Activated T-helper 9 cell treated with anti-CD3 and anti-CD28 coated beads, Interleukin-2, amount 50 U/mL, for 16 hours (primary cell): Measurements from ENCODE around the gene MECR.
A peak's percentile ranks its signal among the peaks of the same experiment; 100 is the strongest.

ENCODE experiments used
- DNase-seq: peaks from one replicate; pipeline ENCODE4 v3.0.0-alpha.2; 2020; ENCODE audit warnings: low read depth

MECR gene

DNA sequence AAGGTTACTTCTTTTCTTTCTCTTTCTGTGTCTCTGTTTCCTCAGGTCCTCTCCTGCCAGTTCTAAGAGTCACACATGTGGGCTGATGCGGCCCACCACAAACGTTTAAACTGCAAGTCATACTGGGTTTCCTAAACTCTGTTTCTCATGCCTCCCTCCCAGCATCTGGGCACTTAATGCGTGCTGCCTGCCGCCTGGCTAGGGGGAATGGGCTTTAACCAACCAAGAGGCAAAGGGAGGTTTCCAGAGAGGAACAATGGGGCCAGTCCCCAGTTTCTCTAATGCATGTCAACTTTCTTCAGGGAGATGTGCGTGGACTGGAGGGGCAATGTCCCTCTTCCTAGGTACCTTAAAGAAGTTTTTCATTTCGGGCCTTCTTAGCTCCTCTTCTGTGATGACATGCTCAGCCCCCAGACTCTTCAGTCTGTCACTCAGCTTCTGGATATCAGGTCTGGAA, 29.1 kb downstream of the MECR start:
- DNase-seq: no peak

DNA sequence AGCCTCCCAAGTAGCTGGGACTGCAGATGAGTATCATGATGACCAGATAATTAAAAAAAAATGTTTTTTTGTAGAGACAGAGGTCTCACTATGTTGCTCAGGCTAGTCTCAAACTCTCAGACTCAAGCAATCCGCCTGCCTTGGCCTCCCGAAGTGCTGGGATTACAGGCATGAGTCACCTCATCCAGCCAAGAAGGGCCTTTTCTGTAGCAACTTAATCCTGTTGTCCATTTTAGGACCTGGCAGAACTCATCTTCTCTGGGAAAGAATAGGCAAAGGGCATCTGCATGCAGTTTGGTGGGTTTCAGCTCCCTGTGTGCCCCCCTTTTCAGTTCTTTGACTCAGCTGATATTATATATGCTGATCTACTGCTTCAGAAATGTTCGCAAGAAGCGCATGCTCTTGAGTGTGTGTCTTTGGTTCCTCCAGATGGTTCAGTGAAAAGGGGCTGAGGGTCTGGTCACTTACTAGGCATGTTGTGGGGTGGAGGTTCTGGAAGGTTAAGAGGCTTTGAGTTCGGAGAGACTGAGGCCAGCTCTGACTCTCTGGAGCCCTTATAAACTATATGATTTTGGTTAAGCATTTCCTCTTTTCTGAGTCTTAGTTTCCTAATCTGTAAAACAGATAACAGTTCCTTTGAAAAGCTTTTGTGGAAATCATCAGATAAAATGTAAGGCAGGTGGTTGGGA, 29.7 kb downstream of the MECR start:
- no peak for DNase-seq

DNA sequence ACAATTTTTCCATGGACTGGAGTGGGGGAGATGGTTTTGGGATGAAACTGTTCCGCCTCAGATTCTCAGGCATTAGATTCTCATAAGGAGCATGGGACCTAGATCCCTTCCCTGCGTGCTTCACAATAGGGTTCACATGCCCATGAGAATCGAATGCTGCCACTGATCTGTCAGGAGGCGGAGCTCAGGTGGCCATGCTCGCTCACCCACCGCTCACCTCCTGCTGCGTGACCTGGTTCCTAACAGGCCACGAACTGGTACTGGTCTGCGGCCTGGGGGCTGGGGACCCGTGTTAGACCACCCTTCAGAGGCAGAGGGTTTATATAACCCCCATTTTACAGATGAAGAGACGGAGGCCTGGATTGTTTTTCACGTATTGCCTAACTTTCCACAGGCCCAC, 32.7 kb downstream of the MECR start:
- DNase-seq: no peak

DNA sequence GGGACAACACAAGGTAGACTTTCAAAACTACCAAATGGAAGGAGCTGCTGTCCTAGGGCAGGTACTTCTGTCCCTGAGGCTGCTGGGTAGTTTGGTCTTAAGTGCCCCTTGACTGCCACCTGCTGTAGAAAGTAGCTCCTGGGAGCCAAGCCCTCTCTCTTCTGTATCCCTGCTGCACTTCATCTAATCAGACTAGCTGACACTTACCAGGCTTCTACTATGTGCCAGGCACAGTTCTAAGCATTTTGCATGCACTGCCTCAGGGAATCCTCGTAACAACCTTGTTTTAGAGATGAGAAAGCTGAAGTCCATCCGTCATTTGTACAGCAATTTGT, 33.2 kb downstream of the MECR start:
- no peak for DNase-seq

DNA sequence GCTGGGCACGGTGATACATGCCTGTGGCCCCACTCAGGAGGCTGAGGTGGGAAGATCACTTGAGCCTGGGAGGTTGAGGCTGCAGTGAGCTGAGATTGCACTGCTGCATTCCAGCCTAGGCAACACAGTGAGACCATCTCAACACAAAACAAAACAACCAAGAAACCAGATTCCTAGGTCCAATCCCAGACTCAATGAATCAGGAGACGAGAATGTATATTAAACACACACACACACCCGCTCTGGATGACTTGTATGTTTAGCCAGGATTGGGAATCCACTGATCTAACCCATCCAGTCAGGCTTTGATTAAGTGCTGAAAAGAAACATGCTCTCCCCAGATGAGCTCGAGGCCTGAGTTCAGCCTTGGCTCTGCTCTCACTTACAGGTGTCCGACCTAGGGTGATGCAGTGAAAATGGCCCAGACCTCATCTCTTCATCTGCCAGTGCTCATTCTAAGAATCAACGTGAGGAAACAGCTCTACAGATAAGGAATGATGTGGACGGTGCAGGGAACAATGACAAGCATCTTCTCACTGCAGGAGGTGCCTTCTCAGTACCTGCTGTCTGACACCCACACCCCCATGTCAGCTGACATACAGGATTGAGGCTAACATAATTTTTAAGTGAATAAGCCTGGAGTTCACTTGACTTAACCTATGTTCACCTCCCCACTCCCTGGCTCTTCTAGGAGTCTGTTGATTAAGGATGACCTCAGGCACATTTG, 33.7 kb downstream of the MECR start:
- DNase-seq: no peak

DNA sequence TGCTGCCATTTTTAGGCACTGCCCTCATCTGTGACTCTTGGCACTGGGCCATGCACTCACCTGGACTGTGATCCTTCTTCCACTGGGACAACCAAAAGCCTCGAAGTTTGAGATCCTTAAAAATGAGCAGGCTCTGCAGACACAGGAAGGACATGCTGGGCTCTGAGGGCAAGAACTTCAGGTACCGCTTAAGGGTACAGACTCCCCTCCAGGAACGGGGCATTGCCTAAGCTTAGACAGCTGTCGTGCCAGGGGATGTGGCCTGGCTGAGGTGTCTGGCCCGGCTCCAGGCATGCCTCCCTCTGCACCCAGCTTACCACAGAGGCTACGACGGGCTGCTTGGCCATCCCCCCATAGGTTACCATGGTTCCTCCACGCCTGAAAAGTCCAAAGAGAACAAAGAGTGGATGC, 34.8 kb downstream of the MECR start:
- no peak for DNase-seq

DNA sequence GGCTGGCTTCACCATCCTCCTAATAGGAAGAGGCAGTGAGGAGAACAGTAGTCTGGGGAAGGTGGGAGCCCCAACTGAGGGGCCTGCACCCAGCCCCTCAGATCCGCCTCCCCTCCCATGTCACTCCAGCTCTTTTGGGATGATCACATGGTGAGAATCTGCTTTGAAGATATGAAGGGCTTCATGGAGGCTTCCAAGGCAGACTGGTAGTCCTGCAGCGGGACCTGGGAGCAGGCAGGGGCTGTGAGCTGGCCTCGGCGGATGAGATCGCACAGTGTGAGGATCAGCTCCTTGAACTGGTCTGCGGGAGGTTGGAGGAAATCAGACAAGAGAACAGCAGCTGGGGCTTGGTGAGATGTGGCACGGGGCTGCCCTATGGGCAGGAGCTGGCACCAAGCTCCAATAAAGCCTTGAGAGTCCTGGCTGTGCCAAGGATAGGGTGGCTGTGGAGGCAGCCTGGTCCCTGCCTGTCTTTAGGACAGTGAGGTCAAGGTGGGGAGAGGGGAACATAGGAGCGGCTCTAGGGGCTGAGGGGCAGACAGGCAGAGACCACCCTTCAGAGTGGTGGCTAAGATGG, 36.8 kb downstream of the MECR start:
- no peak for DNase-seq

DNA sequence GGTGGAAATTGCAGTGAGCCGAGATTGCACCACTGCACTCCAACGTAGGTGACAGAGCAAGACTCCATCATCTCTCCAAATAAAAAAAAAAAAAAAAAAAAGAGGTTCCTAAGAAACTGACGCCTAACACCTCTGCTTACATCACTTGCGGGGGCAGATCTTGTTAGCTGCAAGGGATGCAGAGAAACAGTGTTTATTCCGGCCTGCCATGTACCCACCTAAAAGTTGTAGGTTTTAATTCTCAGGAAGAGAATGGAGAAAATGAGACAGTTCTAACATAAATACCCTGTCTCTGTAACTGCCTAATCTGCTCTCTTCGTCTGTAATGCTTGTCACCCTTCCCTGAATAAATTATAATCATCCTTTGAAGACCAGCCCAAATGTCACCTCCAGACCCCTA, 40.0 kb downstream of the MECR start:
- no peak for DNase-seq

DNA sequence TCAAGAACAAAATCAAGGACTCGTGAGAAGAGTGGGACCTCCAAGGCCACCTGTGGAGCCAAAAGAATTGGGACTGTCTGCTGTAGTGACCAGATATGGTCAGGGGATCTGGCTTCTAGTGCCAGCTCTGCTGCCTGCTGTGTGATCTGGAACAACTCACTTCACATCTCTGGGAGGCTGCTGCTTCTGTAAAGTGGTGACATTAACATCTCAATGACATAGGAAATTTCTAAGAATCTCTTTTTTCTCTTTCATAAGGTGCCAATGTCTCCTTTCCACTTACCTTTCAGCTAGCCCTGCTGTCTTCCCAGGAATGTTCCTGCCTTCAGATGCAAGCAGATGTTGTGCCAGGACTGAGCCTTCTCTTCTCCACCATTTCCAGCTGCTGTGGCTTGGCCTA, 44.0 kb downstream of the MECR start:
- DNase-seq: no peak

DNA sequence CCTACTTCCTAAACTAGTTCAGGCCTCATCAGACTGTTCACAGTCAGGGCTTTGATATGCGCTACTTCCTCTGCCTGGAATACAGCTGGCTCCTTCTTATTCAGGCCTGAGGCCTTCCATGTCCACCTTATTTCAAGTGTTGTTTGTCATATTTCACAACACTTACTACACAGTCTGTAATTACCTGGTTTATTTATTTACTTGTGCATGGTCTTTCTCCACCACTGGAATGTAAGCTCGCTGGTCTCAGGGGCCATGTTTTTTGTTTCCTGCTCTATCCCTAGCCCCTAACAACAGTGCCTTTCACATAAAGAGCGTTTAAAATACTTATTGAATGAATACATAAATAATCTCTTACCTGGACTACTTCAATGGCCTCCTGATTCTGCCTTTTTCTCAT, 44.5 kb downstream of the MECR start:
- DNase-seq: no peak

DNA sequence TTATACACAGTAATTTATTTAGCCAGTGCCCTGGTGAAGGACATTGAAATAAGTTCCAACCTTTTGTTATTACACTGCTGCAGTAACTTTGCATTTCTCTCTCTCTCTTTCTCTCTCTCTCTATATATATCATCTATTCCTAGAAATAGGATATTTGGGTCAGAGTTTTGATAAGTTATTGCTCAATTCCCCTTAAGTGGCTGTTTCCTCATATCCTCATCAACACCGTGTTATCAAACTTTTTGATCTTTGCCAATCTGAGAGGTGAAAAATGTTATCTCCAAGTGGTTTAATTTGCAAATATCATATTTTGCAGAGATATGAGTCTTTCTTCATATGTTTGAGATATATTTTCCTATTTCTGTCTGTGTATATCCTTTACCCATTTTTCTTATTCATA, 47.4 kb downstream of the MECR start:
- DNase-seq: no peak

DNA sequence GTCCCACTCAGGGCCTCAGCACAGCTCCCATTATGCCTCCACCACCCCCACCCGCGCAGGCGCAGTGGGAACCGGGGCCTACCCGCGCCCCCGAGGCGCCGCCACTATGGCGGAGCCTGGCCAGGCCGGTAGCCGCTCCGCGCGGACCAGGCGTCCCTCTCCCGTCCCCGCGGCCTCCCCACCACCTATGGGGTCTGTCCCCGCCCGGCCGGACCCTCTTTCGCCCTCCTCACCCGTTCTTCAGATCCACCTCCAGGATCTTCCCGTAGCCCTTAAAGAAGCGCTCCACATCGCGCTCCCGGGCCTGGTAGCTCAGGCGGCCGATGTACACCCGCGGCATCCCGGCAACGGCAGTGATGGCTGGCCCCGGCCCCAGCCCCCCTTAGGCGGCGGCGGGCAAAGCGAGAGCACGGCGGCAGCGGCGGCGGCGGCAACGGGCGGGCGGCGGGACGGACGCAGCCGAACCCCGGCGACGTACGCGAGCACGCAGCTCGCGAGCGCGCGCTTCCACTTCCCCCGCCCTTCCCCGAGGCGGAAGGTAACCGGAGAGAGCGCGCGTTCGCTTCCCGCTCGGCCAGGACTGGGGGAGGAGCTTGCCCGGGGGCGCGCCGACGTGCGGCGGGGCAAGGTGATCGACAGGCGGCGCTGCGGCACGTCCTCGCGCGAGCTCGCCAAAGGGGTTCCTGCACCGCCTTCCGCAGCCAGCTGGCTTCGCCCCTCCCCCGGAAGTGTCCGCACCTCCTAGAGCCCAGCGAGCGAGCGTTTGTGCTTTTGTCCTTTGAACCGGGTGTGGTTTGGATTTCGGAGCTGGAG, 49.1 kb downstream of the MECR start, which contains the start of gene SRSF4:
Gene SRSF4 (minus strand): TSS at position 488 of the 813 bp plus-strand sequence. CDS start 148 bp downstream, at position 340.
- peak; percentile 99 for DNase-seq

DNA sequence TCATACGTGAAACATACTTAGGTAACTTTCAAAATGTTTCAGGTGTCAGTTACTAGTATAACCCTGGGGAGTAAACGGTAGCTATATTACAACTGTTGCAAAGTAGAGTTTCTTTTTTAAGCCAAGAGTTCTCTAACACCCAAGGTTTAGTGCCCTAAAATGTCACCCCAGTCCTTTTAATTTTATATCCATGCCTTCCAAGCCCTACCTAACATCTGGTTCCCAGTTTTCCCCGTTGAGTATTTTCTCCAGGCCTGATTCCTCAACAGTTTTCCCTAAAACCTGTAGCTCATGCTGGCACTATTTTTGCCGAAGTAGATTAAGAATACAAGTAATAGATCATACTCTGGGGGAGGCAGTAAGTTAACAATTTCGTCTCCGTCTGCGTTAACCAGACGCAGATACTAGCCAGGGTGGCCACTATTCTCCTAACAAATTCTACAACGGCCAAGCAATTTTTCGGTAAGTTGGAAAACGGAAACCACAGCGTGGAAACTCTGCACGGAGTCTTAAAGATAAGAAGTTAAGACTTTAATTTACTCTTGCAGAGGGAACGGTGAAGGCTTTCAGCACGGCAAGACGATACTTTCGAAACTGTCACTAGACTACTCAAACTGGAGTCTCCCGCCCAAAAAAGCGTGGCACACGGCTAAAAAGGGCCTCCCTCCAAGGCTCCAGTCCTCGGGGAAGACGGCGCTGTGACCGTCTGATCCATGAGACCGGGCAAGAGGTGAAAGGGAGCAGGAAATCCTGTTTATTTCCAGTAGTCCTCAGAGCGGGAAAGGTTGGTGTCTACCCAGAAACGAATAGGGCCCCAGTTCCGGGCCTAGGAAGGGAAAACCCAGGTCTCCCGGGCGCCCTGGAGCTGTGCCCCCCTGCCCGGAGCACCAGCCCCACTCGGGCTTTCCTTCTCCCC, 50.0 kb downstream of the MECR start:
- peak; percentile 4 for DNase-seq

DNA sequence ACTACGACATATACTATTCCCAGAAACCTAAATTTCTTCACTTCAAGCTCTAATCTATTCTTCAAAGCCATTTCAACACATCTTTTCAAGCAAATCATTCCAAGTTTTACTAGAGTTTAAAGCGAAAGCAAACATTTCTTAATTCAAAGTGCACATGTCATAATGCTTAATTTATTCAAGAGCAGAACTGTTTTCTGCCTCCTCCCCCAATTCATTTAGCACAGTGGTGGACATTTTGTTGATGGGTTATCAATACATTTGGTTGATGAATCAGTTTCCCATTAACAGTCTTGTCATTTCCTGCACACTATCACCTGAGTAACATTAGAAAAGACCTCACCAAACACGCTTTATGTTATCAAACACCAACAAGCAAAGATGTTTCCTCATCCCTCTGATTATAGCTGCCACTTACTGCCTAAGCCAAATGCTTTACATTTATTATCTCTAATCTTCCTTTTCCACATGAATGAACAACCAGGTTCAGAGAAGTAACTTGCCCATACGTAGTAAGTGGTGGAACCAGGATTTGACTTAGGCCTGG, 51.0 kb downstream of the MECR start:
- DNase-seq: no peak

DNA sequence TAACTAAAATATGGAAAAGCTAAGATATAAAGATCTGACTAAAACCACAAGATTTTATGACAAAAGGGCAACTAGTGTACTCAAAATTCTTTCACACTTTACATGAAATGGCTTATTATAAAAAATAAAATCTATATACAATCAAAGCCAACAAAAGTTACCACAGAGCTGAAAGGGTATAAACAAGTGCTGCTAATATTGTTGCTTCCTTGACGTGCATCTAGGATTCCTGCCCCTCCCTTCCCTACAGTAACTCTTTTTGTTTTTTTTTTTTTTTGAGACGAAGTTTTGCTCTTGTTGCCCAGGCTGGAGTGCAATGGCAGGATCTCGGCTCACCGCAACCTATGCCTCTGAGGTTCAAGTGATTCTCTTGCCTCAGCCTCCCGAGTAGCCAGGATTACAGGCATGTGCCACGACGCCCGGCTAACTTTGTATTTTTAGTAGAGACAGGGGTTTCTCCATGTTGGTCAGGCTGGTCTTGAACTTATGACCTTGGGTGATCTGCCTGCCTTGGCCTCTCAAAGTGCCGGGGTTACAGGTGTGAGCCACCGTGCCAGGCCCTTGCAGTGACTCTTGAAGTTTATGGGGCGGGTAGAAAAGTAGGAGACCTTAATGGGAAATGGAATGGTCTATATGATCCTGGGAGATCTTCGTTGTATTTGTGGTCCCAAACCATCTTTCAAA, 53.6 kb downstream of the MECR start:
- no peak for DNase-seq

DNA sequence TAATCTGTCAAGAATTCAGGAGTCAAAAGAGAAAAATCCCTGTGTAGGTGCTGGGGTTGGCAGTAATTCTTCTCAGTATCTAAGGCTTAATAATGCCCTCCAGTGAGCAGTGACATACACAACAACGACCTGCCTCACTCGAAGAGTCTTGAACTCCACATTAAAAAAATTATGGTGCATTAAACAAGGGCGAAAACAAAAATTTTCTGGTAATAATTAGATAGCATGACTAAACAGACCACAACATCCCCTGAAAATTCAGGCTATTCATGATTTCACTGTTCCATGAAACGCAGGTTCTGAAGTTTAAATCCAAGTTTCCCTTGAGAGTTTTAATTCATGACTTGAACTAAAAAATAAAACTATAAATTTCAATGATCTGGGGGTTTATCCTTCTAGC, 54.2 kb downstream of the MECR start:
- no peak for DNase-seq

DNA sequence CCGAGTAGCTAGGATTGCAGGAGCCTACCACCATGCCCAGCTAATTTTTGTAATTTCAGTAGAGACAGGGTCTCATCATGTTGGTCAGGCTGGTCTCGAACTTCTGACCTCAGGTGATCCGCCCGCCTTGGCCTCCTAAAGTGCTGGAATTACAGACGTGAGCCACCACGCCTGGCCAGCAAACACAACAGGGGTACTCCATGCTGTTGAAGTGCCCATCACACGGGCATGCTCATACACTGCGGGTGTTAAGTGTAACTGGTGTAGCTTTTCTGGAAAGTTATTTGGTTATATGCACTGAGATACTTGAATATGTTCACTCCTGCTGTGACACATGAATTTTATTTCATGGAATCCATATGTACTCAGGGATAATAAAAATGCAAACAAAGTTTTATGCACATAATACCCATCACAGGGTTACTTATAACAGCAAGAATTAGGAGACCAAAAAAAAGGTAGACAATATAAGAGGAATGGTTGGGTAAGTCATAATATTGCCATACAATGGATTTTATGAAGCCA, 58.3 kb downstream of the MECR start:
- DNase-seq: no peak

DNA sequence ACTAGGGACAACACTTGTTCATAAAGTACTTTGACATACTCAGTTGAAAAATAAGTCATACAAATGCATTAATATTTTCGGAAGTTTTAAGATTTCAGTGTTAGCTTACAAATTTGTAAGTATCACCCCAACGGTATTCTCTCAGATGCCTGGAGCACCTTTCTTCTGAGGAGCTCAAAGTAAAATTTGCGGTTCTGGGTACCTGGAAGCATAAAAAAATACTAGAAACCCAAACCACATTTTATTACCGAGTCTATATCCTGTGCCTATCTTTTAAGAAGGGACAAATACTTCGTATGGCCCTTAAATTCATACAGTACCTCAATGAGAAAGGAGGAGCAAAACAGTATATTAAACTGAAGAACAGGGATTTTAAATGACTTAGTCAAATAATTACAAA, 59.2 kb downstream of the MECR start:
- no peak for DNase-seq

DNA sequence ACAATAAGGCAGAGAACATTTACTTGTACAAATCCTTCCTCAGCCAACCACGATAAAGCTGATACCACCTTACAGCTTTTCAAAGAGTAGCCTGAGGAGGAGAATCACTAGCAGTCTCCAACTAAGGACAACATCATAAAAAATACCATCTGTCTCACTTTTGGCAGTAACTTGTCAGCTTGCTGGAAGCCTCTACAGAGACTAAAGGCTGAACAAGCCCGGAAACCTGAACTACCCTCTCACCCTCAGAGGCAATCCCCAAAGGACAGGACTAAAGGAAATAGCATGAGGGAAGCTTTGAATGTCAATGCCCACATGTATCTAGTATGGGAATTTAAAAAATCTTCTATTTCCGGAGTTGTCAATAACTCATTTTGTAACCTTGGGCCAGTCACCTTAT, 59.6 kb downstream of the MECR start:
- DNase-seq: no peak

DNA sequence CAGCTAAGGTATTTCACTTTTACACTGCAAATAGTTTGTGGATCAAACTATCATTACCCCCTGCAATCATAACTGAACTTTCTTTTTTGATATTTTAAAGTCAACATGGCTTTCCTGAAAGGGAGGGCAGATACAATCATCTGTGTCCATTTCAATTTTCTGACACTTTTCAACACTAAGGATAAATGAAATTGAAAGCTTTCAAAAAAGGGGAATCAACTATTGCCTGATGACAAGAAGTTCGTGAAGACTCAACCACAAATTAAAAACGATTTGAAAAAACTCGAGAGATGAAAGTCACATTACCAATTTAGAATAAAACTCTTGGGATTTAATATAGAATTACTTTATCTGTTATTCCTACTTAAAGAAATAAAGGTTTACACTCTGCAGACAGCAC, 60.8 kb downstream of the MECR start:
- no peak for DNase-seq
